ENCODE results near the gene LIPK.

The LIPK gene

GRCh38 chr10:88793712-88794299 is 87.8 kb downstream of the LIPK start:
- Histone ChIP-seq H2AFZ (ENCODE audit: low read length) (no peak overlapping the region), H3K79me2 (ENCODE audit: insufficient read depth, low read length) (no peaks in the 10 kb centered on the region), H3K27me3 (ENCODE audit: insufficient read depth, low read length) (no peaks in the 10 kb centered on the region), H3K4me3 (ENCODE audit: low read depth, low read length, poor library complexity, severe bottlenecking) (no peak overlapping the region), H3K4me1 (ENCODE audit: insufficient read depth, low read length, severe bottlenecking) (no peaks in the 10 kb centered on the region), H3K36me3 (ENCODE audit: insufficient read depth, low read length) (no peaks in the 10 kb centered on the region), H3K9ac (ENCODE audit: low read length) (no peak overlapping the region), H3K4me2 (ENCODE audit: low read length) (no peak overlapping the region), H4K20me1 (ENCODE audit: insufficient read depth, low read length) (no peaks in the 10 kb centered on the region), H3K9me3 (ENCODE audit: low read length) (no peaks in the 10 kb centered on the region), H3F3A (ENCODE audit: insufficient read depth, low read length) (no peaks in the 10 kb centered on the region), H3K9me2 (ENCODE audit: low read depth, low read length) (no peaks in the 10 kb centered on the region), H3K27ac (ENCODE audit: low read depth, low read length, poor library complexity, severe bottlenecking) (no peak overlapping the region)
- TF ChIP-seq CTCF (IDR thresholded peaks at IDR 0.05; ENCODE audit: low read length) (no peak), EZH2 (IDR thresholded peaks at IDR 0.05; ENCODE audit: borderline replicate concordance, low read length) (no peak)

- Histone ChIP-seq H3K9me2 (ENCODE audit: low read depth, low read length) (no peaks in the 10 kb centered on the region), H3F3A (ENCODE audit: insufficient read depth, low read length) (no peaks in the 10 kb centered on the region), H3K9me3 (ENCODE audit: low read length) (no peaks in the 10 kb centered on the region), H4K20me1 (ENCODE audit: insufficient read depth, low read length) (no peaks in the 10 kb centered on the region), H3K27me3 (ENCODE audit: insufficient read depth, low read length) (no peaks in the 10 kb centered on the region), H3K9ac (ENCODE audit: low read length) (no peak overlapping the region), H3K79me2 (ENCODE audit: insufficient read depth, low read length) (no peaks in the 10 kb centered on the region), H3K4me2 (ENCODE audit: low read length) (no peak overlapping the region), H2AFZ (ENCODE audit: low read length) (no peak overlapping the region), H3K27ac (ENCODE audit: low read depth, low read length, poor library complexity, severe bottlenecking) (no peak overlapping the region), H3K4me1 (ENCODE audit: insufficient read depth, low read length, severe bottlenecking) (no peaks in the 10 kb centered on the region), H3K36me3 (ENCODE audit: insufficient read depth, low read length) (no peaks in the 10 kb centered on the region), H3K4me3 (ENCODE audit: low read depth, low read length, poor library complexity, severe bottlenecking) (no peak overlapping the region)
- TF ChIP-seq EZH2 (IDR thresholded peaks at IDR 0.05; ENCODE audit: borderline replicate concordance, low read length) (no peak), CTCF (IDR thresholded peaks at IDR 0.05; ENCODE audit: low read length) (no peak)
These were observed 88.7 kb downstream of the LIPK start for GRCh38 chr10:88794731-88795130.

- Histone ChIP-seq H3K4me3 (ENCODE audit: low read depth, low read length, poor library complexity, severe bottlenecking) (no peak overlapping the region), H3K9ac (ENCODE audit: low read length) (no peak overlapping the region), H3K27me3 (ENCODE audit: insufficient read depth, low read length) (no peaks in the 10 kb centered on the region), H4K20me1 (ENCODE audit: insufficient read depth, low read length) (no peaks in the 10 kb centered on the region), H3K27ac (ENCODE audit: low read depth, low read length, poor library complexity, severe bottlenecking) (no peak overlapping the region), H2AFZ (ENCODE audit: low read length) (no peak overlapping the region), H3K79me2 (ENCODE audit: insufficient read depth, low read length) (no peaks in the 10 kb centered on the region), H3K9me3 (ENCODE audit: low read length) (no peaks in the 10 kb centered on the region), H3F3A (ENCODE audit: insufficient read depth, low read length) (no peaks in the 10 kb centered on the region), H3K36me3 (ENCODE audit: insufficient read depth, low read length) (no peaks in the 10 kb centered on the region), H3K4me1 (ENCODE audit: insufficient read depth, low read length, severe bottlenecking) (no peaks in the 10 kb centered on the region), H3K9me2 (ENCODE audit: low read depth, low read length) (no peaks in the 10 kb centered on the region), H3K4me2 (ENCODE audit: low read length) (no peak overlapping the region)
- no peak for TF ChIP-seq CTCF (IDR thresholded peaks at IDR 0.05; ENCODE audit: low read length)
- TF ChIP-seq EZH2 (IDR thresholded peaks at IDR 0.05; ENCODE audit: borderline replicate concordance, low read length), result no peak
These were observed 94.4 kb downstream of the LIPK start for GRCh38 chr10:88800152-88801125.
